GM12878 (cell line): ENCODE results near the gene CNTN2. TPM values are rescaled to one million over a fixed set of nuclear protein-coding genes. Genes with fewer than 3 reads are reported as not detected.

ENCODE experiments used
- ATAC-seq: fragments of 200-7000 bp; cut with Tn5 transposase; 3 replicates; pipeline ENCODE4 v1.9.1; 2020; ENCODE audit warnings: mild to moderate bottlenecking, moderate library complexity
- BruUV-seq: library from RNA; stranded (reverse); fragments of 400-500 nt; replicated peaks from 2 replicates; lab custom pipeline; 2021; lab: Mats Ljungman, UMichigan
- CTCF ChIA-PET: fragments of 300-600 bp; sonication (Branson Sonifier 250); formaldehyde crosslinking; extraction: SDS; loops from one replicate; lab custom pipeline; 2021; ENCODE audit warnings: inconsistent platforms; lab: Yijun Ruan, JAX
- POLR2A ChIA-PET: fragments of 350-600 bp; formaldehyde crosslinking; extraction: SDS; loops from one replicate; lab custom pipeline; 2021; ENCODE audit warnings: inconsistent platforms; lab: Charles Lee
- RAD21 ChIA-PET: fragments of 300-600 bp; sonication (Branson Sonifier 250); formaldehyde crosslinking; loops from one replicate; lab custom pipeline; 2023; ENCODE audit warnings: antibody characterized with exemption; ENCODE audit not compliant: unreplicated experiment; lab: Charles Lee
- SMC1A ChIA-PET: fragments of 300-600 bp; sonication (Branson Sonifier 250); formaldehyde crosslinking; loops from one replicate; lab custom pipeline; 2023; ENCODE audit not compliant: unreplicated experiment, uncharacterized antibody; lab: Charles Lee
- DNase-seq: peaks from one replicate; pipeline ENCODE4 v3.0.0-alpha.2; 2011; ENCODE audit warnings: low read depth, low spot score
- FAIRE-seq: peaks from 3 replicates; lab custom pipeline; 2011; peaks lifted over from hg19 to GRCh38; lab: Jason Lieb, UNC
- H2AFZ ChIP-seq: 2 replicates; pipeline ENCODE4 v1.6.0; 2011; ENCODE audit warnings: low read depth, low read length, control low read depth; ENCODE audit not compliant: control insufficient read depth
- H3K27ac ChIP-seq: 2 replicates; pipeline ENCODE4 v1.5.1; 2011; ENCODE audit warnings: control low read depth; ENCODE audit not compliant: control insufficient read depth, insufficient read depth
- H3K27me3 ChIP-seq, 2 experiments: replicated peaks in 1 of 2; 2 replicates each; pipeline versions ENCODE4 v1.6.0 to v1.6.1; 2011; ENCODE audit warnings: low read length in 1 of 2; ENCODE audit not compliant: control insufficient read depth in 2 of 2, insufficient read depth in 2 of 2
- H3K36me3 ChIP-seq, 2 experiments: 2 replicates each; pipeline ENCODE4 v1.5.1; 2011; ENCODE audit warnings: low read length in 1 of 2; ENCODE audit not compliant: control insufficient read depth in 2 of 2, insufficient read depth in 2 of 2
- H3K4me1 ChIP-seq: 2 replicates; pipeline ENCODE4 v1.6.1; 2011; ENCODE audit warnings: mild to moderate bottlenecking, low read length, moderate library complexity, mixed read lengths; ENCODE audit not compliant: control insufficient read depth, insufficient read depth
- H3K4me2 ChIP-seq: 2 replicates; pipeline ENCODE4 v1.6.0; 2011; ENCODE audit warnings: control low read depth; ENCODE audit not compliant: control insufficient read depth, insufficient read depth
- H3K4me3 ChIP-seq: fragments of 200-600 bp; sonication (generic); 2 replicates; pipeline ENCODE4 v1.5.1; 2016
- H3K79me2 ChIP-seq: 2 replicates; pipeline ENCODE4 v1.6.0; 2011; ENCODE audit warnings: low read length; ENCODE audit not compliant: control insufficient read depth, insufficient read depth
- H3K9ac ChIP-seq: 2 replicates; pipeline ENCODE4 v1.8.0; 2011; ENCODE audit warnings: low read length, control low read depth, mixed read lengths; ENCODE audit not compliant: control insufficient read depth, insufficient read depth
- H3K9me3 ChIP-seq: replicated peaks from 3 replicates; pipeline ENCODE4 v1.5.1; 2011; ENCODE audit warnings: mild to moderate bottlenecking, low read length; ENCODE audit not compliant: control insufficient read depth, insufficient read depth
- H4K20me1 ChIP-seq: 2 replicates; pipeline ENCODE4 v1.6.0; 2011; ENCODE audit not compliant: control insufficient read depth, insufficient read depth
- BHLHE40 ChIP-seq, 2 experiments: fragments of 450-650 bp in 1 of 2; IDR thresholded peaks; 2 replicates each; pipeline ENCODE4 v1.6.1; 2011 to 2017; ENCODE audit warnings: low read depth in 2 of 2, borderline replicate concordance in 1 of 2, improper control_type of control experiment in 1 of 2, low read length in 1 of 2, mild to moderate bottlenecking in 1 of 2
- CBFB ChIP-seq: IDR thresholded peaks from 2 replicates; pipeline ENCODE4 v1.6.1; 2016; ENCODE audit warnings: antibody characterized with exemption, low read depth
- HDGF ChIP-seq: fragments of 450-650 bp; IDR thresholded peaks from 2 replicates; pipeline ENCODE4 v1.6.1; 2016; ENCODE audit warnings: antibody characterized with exemption
- NFIC ChIP-seq: IDR thresholded peaks from 2 replicates; pipeline ENCODE4 v1.6.1; 2012; ENCODE audit warnings: low read depth, mild to moderate bottlenecking, inconsistent platforms, low read length, moderate library complexity
- PAX5 ChIP-seq: IDR thresholded peaks from 2 replicates; pipeline ENCODE4 v1.6.1; 2011; ENCODE audit warnings: low read depth, low read length, borderline replicate concordance
- SMAD1 ChIP-seq: fragments of 450-650 bp; IDR thresholded peaks from 2 replicates; pipeline ENCODE4 v1.6.1; 2018; ENCODE audit warnings: mild to moderate bottlenecking, low read depth; ENCODE audit not compliant: partially characterized antibody
- USF2 ChIP-seq: IDR thresholded peaks from 2 replicates; pipeline ENCODE4 v1.6.1; 2011; ENCODE audit warnings: low read depth, low read length, improper control_type of control experiment, borderline replicate concordance
- WGBS: methylation state at CpG from one replicate; pipeline ENCODE4 v1.1.6; 2016; ENCODE audit warnings: low lambda C conversion rate; ENCODE audit not compliant: insufficient replicate concordance, insufficient coverage; ENCODE audit errors: missing lambda C conversion rate; 5-methylcytosine and 5-hydroxymethylcytosine counted together
- in situ Hi-C: fragments of 300-500 bp; cut with MboI; formaldehyde crosslinking; loops from 9 replicates; pipeline ENCODE4 v1.14.3; 2018; ENCODE audit warnings: mixed read lengths
- intact Hi-C: fragments of 100-400 bp; cut with micrococcal nuclease; formaldehyde crosslinking; loops from one replicate; pipeline ENCODE4 v1.14.2; 2022; ENCODE audit not compliant: unreplicated experiment
- polyA plus RNA-seq, 11 experiments: library from polyadenylated mRNA; depleted of rRNA in 4 of 11; unstranded in 6 of 11; stranded (reverse) in 5 of 11; fragments of >200 nt; fragmentation: Nextera tagmentation in 4 of 11; fragmentation: Illumina TruSeq in 1 of 11; extraction: Ambion mirVana in 4 of 11; extraction: Trizol in 1 of 11; gene quantifications; 1 replicate in 1 of 11; 2 replicates in 10 of 11; pipeline versions ENCODE4 v1.2.1 to v1.2.3, GENCODE V29; 2011 to 2016; ENCODE audit warnings: inconsistent platforms in 2 of 11, missing spikeins in 2 of 11, low read depth in 1 of 11
- total RNA-seq, 4 experiments: library from RNA; depleted of rRNA in 3 of 4; stranded (reverse); fragments of >200 nt in 3 of 4; fragmentation: Illumina TruSeq in 1 of 4; extraction: Trizol in 1 of 4; gene quantifications; 2 replicates each; pipeline versions ENCODE4 v1.2.1 to v1.2.3, GENCODE V29; 2013 to 2021
- TF ChIP-seq, protein P1 (sequence below): fragments of 450-650 bp; IDR thresholded peaks from 2 replicates; pipeline ENCODE4 v1.6.1; 2017; ENCODE audit warnings: antibody characterized with exemption, mild to moderate bottlenecking, moderate library complexity

CNTN2 gene
- total and polyA plus RNA-seq, 10 of the 15 experiments (the other 5 are each of a cell fraction or from before 2014, with no cell fraction given), result 0.03 TPM; not detected in 9

DNA sequence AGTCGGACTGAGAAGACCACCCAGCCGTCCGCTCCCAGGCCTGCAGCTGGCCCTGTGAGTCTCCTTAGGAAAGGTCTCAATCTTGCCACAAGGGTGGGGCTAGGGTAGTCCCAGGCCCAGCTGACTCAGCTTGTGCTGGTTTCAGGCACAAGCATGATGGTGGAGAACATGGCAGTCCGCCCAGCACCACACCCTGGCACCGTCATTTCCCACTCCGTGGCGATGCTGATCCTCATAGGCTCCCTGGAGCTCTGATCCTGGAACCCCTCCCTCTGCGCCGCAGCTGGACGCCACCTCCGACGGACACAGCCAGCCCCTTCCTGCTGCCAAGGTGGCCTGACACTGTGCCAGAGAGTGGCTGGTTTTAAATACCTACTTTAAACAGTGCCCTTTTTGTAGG is 30.5 kb downstream of the CNTN2 start:
- no peak for DNase-seq
- ChIA-PET SMC1A (no interaction called here), CTCF (interaction anchor here (8.9 kb wide), 1 partner anchor 11 kb away, joined by 65 read pairs; no protein-coding TSS in a partner anchor)
- FAIRE-seq, result no peak
- TF ChIP-seq CBFB (no peak), HDGF (no peak), SMAD1 (no peak), NFIC (no peak), PAX5 (no peak)
- TF ChIP-seq, all 136 proteins: peak for 0
- H3K36me3 ChIP-seq, result no peaks in the 10 kb centered on the region
- H3K27me3 ChIP-seq, result no peaks in the 10 kb centered on the region
- H3K9ac ChIP-seq, result no peak overlapping the region
- no peaks in the 10 kb centered on the region for H3K4me1 ChIP-seq
- in situ Hi-C loops, result no loop called here
- intact Hi-C loops, result no loop called here
- no peaks in the 10 kb centered on the region for H3K9me3 ChIP-seq
- POLR2A ChIA-PET, result no interaction called here
- WGBS, result 67% methylated on average over 12 of the region's 12 CpGs
- ATAC-seq, result no peak
- no peaks in the 10 kb centered on the region for H3K79me2 ChIP-seq
- H3K4me2 ChIP-seq, result no peak overlapping the region
- BruUV-seq, result no TSS peak
- no peak overlapping the region for H3K4me3 ChIP-seq
- no peak overlapping the region for H2AFZ ChIP-seq
- H3K27ac ChIP-seq, result no peak overlapping the region
- H4K20me1 ChIP-seq, result no peaks in the 10 kb centered on the region
- RAD21 ChIA-PET, result no interaction called here

- Histone ChIP-seq H3K36me3 (no peaks in the 10 kb centered on the region), H3K79me2 (no peaks in the 10 kb centered on the region), H3K9me3 (no peaks in the 10 kb centered on the region), H3K9ac (no peak overlapping the region), H3K27me3 (no peaks in the 10 kb centered on the region), H3K27ac (no peak overlapping the region), H3K4me2 (no peak overlapping the region), H2AFZ (no peak overlapping the region), H4K20me1 (no peaks in the 10 kb centered on the region), H3K4me3 (no peak overlapping the region), H3K4me1 (no peaks in the 10 kb centered on the region)
- WGBS, result 56% methylated on average over 11 of the region's 11 CpGs
- BruUV-seq, result no TSS peak
- ChIA-PET SMC1A (no interaction called here), CTCF (interaction anchor here (1.1 to 8.9 kb wide), 2 partner anchors 12 to 49 kb away, joined by 3 to 65 read pairs; no protein-coding TSS in a partner anchor), POLR2A (no interaction called here), RAD21 (no interaction called here)
- no peak for ATAC-seq
- DNase-seq, result no peak
- TF ChIP-seq BHLHE40 (IDR thresholded peaks at IDR 0.05; ENCODE audit: borderline replicate concordance in 1 of 2, low read depth in 2 of 2, low read length in 1 of 2) (no peak), USF2 (no peak)
- TF ChIP-seq, protein P1, sequence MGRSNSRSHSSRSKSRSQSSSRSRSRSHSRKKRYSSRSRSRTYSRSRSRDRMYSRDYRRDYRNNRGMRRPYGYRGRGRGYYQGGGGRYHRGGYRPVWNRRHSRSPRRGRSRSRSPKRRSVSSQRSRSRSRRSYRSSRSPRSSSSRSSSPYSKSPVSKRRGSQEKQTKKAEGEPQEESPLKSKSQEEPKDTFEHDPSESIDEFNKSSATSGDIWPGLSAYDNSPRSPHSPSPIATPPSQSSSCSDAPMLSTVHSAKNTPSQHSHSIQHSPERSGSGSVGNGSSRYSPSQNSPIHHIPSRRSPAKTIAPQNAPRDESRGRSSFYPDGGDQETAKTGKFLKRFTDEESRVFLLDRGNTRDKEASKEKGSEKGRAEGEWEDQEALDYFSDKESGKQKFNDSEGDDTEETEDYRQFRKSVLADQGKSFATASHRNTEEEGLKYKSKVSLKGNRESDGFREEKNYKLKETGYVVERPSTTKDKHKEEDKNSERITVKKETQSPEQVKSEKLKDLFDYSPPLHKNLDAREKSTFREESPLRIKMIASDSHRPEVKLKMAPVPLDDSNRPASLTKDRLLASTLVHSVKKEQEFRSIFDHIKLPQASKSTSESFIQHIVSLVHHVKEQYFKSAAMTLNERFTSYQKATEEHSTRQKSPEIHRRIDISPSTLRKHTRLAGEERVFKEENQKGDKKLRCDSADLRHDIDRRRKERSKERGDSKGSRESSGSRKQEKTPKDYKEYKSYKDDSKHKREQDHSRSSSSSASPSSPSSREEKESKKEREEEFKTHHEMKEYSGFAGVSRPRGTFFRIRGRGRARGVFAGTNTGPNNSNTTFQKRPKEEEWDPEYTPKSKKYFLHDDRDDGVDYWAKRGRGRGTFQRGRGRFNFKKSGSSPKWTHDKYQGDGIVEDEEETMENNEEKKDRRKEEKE, result no peak
- FAIRE-seq, result no peak
- intact Hi-C loops, result no loop called here
- in situ Hi-C loops, result no loop called here
These were observed 31.1 kb downstream of the CNTN2 start for GRCh38 chr1:205074084-205074483.
